K562 (cell line): Measurements from ENCODE around the gene CCDC50. TPM values are rescaled to one million over a fixed set of nuclear protein-coding genes. Genes with fewer than 3 reads are reported as not detected.

Source experiments
- ATAC-seq: fragments of 200-7000 bp; cut with Tn5 transposase; 3 replicates; pipeline ENCODE4 v1.9.1; 2020; ENCODE audit warnings: moderate library complexity
- BruUV-seq: library from RNA; stranded (reverse); fragments of 400-500 nt; replicated peaks from 2 replicates; lab custom pipeline; 2021; lab: Mats Ljungman, UMichigan
- CTCF ChIA-PET: fragments of 300-600 bp; formaldehyde crosslinking; extraction: SDS; loops from one replicate; lab custom pipeline; 2021; ENCODE audit warnings: low intra/inter-chr PET ratio; lab: Yijun Ruan, JAX
- POLR2A ChIA-PET: fragments of 300-600, 350-650 bp; sonication (Branson Sonifier 250); formaldehyde crosslinking; extraction: SDS; loops from one replicate; lab custom pipeline; 2021; ENCODE audit warnings: antibody characterized with exemption, inconsistent platforms; lab: Yijun Ruan, JAX
- DNase-seq, 4 experiments: peaks; one replicate each; pipeline versions ENCODE4 v3.0.0 to v3.0.0-alpha.2; 2011 to 2018; ENCODE audit warnings: low spot score in 3 of 4, mixed read lengths in 3 of 4; ENCODE audit errors: extremely low read depth in 1 of 4
- FAIRE-seq: peaks from 2 replicates; lab custom pipeline; 2011; peaks lifted over from hg19 to GRCh38; lab: Jason Lieb, UNC
- H2AFZ ChIP-seq: 2 replicates; pipeline ENCODE4 v1.6.0; 2011; ENCODE audit warnings: low read depth, low read length, control low read depth, inconsistent platforms
- H3K27ac ChIP-seq: fragments of 200-600 bp; 3 replicates; pipeline ENCODE4 v1.8.0; 2011; ENCODE audit warnings: low read depth, mild to moderate bottlenecking, control low read depth, inconsistent platforms, low read length, moderate library complexity, mixed read lengths; ENCODE audit errors: extremely low read depth
- H3K27me3 ChIP-seq, 2 experiments: fragments of 300-600 bp in 1 of 2; 2 replicates in 1 of 2; 3 replicates in 1 of 2; pipeline versions ENCODE4 v1.6.0 to v1.8.0; 2011; ENCODE audit warnings: inconsistent platforms in 2 of 2, low read length in 2 of 2, mild to moderate bottlenecking in 1 of 2, mixed read lengths in 1 of 2, moderate library complexity in 1 of 2; ENCODE audit not compliant: control insufficient read depth in 2 of 2, insufficient read depth in 2 of 2
- H3K36me3 ChIP-seq: fragments of 300-600 bp; 3 replicates; pipeline ENCODE4 v1.8.0; 2011; ENCODE audit warnings: mild to moderate bottlenecking, low read length, inconsistent platforms; ENCODE audit not compliant: control insufficient read depth, insufficient read depth
- H3K4me1 ChIP-seq, 2 experiments: fragments of 200-600 bp in 1 of 2; replicated peaks in 1 of 2; 2 replicates in 1 of 2; 3 replicates in 1 of 2; pipeline versions ENCODE4 v1.5.1 to v1.8.0; 2011; ENCODE audit warnings: inconsistent platforms in 2 of 2, low read length in 2 of 2, mild to moderate bottlenecking in 1 of 2, mixed read lengths in 1 of 2, moderate library complexity in 1 of 2; ENCODE audit not compliant: control insufficient read depth in 2 of 2, insufficient read depth in 2 of 2
- H3K4me2 ChIP-seq: 2 replicates; pipeline ENCODE4 v1.6.1; 2011; ENCODE audit warnings: low read length, control low read depth, inconsistent platforms, mixed read lengths; ENCODE audit not compliant: insufficient read depth
- H3K4me3 ChIP-seq: fragments of 200-600 bp; sonication (generic), shearing (Covaris generic); 2 replicates; pipeline ENCODE4 v1.5.1; 2016; ENCODE audit warnings: control low read depth, inconsistent platforms
- H3K79me2 ChIP-seq: fragments of 200-600 bp; 3 replicates; pipeline ENCODE4 v1.8.0; 2011; ENCODE audit warnings: low read length, inconsistent platforms; ENCODE audit not compliant: control insufficient read depth, insufficient read depth
- H3K9ac ChIP-seq, 2 experiments: 2 replicates each; pipeline versions ENCODE4 v1.6.0 to v1.6.1; 2011; ENCODE audit warnings: low read depth in 2 of 2, low read length in 2 of 2, control low read depth in 1 of 2, inconsistent platforms in 1 of 2, mild to moderate bottlenecking in 1 of 2, mixed read lengths in 1 of 2; ENCODE audit not compliant: insufficient read depth in 1 of 2
- H3K9me1 ChIP-seq: one replicate; pipeline ENCODE4 v1.6.0; 2011; ENCODE audit warnings: inconsistent platforms, mild to moderate bottlenecking, low read length, moderate library complexity; ENCODE audit not compliant: control insufficient read depth, insufficient read depth
- H3K9me3 ChIP-seq: replicated peaks from 2 replicates; pipeline ENCODE4 v1.5.1; 2011; ENCODE audit warnings: low read depth, low read length, inconsistent platforms; ENCODE audit not compliant: control insufficient read depth, insufficient read depth
- H4K20me1 ChIP-seq: replicated peaks from 2 replicates; pipeline ENCODE4 v1.6.1; 2011; ENCODE audit warnings: low read length, inconsistent platforms, mixed read lengths; ENCODE audit not compliant: control insufficient read depth, insufficient read depth
- C11orf30 ChIP-seq: fragments of 450-650 bp; IDR thresholded peaks from 2 replicates; pipeline ENCODE4 v1.6.1; 2016; ENCODE audit warnings: low read depth, mild to moderate bottlenecking
- EHMT2 ChIP-seq: fragments of 450-650 bp; IDR thresholded peaks from 2 replicates; pipeline ENCODE4 v1.6.1; 2018; ENCODE audit warnings: antibody characterized with exemption
- HDAC1 ChIP-seq, 2 experiments: fragments of 450-650 bp; IDR thresholded peaks; 2 replicates each; pipeline ENCODE4 v1.6.1; 2016 to 2017; ENCODE audit warnings: inconsistent platforms in 1 of 2, mild to moderate bottlenecking in 1 of 2, moderate library complexity in 1 of 2
- PRMT5 ChIP-seq: sonication (generic); formaldehyde crosslinking; IDR thresholded peaks from 2 replicates; pipeline ENCODE4 v1.5.0; 2020; ENCODE audit warnings: missing genetic modification reagents
- RBFOX2 ChIP-seq: fragments of 200-400 bp; formaldehyde crosslinking; IDR thresholded peaks from 2 replicates; pipeline ENCODE4 v1.6.1; 2017; ENCODE audit warnings: low read depth, mild to moderate bottlenecking, low read length, moderate library complexity
- ZNF197 ChIP-seq: fragments of 200-800 bp; sonication (Bioruptor generic); IDR thresholded peaks from 2 replicates; pipeline ENCODE4 v1.6.1; 2016; ENCODE audit warnings: low read depth, missing genetic modification characterization, missing compliant biosample characterization
- ZNF232 ChIP-seq: sonication (generic); formaldehyde crosslinking; IDR thresholded peaks from 2 replicates; pipeline ENCODE4 v1.8.0; 2022; ENCODE audit warnings: mild to moderate bottlenecking, missing genetic modification reagents
- ZNF644 ChIP-seq: fragments of 200-800 bp; sonication (Bioruptor generic); IDR thresholded peaks from 2 replicates; pipeline ENCODE4 v1.6.1; 2016; ENCODE audit warnings: low read depth, missing genetic modification characterization, missing compliant biosample characterization
- ZNF717 ChIP-seq: fragments of 250-450 bp; sonication (Bioruptor Pico); IDR thresholded peaks from 2 replicates; pipeline ENCODE4 v1.5.0; 2021
- ZNF79 ChIP-seq: fragments of 250-450 bp; sonication (Bioruptor Pico); IDR thresholded peaks from 2 replicates; pipeline ENCODE4 v1.4.0; 2020; ENCODE audit warnings: low read depth, mild to moderate bottlenecking, moderate library complexity
- WGBS: fragments of 100-300 bp; shearing (Covaris generic); methylation state at CpG from one replicate; pipeline ENCODE4 v1.1.6; 2016; ENCODE audit warnings: low coverage, mixed read lengths; ENCODE audit not compliant: insufficient coverage; ENCODE audit errors: missing lambda C conversion rate; 5-methylcytosine and 5-hydroxymethylcytosine counted together
- in situ Hi-C: fragments of 300-500 bp; cut with MboI; formaldehyde crosslinking; loops from 4 replicates; pipeline ENCODE4 v1.15.0; 2018; ENCODE audit warnings: inconsistent platforms, mixed read lengths
- intact Hi-C: fragments of 100-400 bp; cut with micrococcal nuclease; formaldehyde crosslinking; loops from 2 replicates; pipeline ENCODE4 v1.14.2; 2022
- polyA plus RNA-seq, 8 experiments: library from polyadenylated mRNA; depleted of rRNA in 4 of 8; stranded (reverse) in 5 of 8; unstranded in 3 of 8; fragments of >200 nt; fragmentation: Nextera tagmentation in 2 of 8; fragmentation: Illumina TruSeq in 1 of 8; extraction: Ambion mirVana in 2 of 8; extraction: Trizol in 1 of 8; gene quantifications; 2 replicates each; pipeline versions ENCODE4 v1.2.1 to v1.2.3, GENCODE V29; 2011 to 2014; ENCODE audit warnings: inconsistent platforms in 1 of 8, missing spikeins in 1 of 8
- total RNA-seq, 7 experiments: library from RNA; depleted of rRNA in 6 of 7; stranded (reverse); fragments of >200 nt in 6 of 7; fragmentation: Illumina TruSeq in 2 of 7; extraction: Trizol in 2 of 7; gene quantifications; 2 replicates each; pipeline versions ENCODE4 v1.2.1 to v1.2.3, GENCODE V29; 2011 to 2021; ENCODE audit warnings: low replicate concordance in 1 of 7

Gene CCDC50
- total and polyA plus RNA-seq, 9 of the 15 experiments (the other 6 are each of a cell fraction or from before 2014, with no cell fraction given) = 8.4 to 63.4 (median 40.4) TPM

DNA sequence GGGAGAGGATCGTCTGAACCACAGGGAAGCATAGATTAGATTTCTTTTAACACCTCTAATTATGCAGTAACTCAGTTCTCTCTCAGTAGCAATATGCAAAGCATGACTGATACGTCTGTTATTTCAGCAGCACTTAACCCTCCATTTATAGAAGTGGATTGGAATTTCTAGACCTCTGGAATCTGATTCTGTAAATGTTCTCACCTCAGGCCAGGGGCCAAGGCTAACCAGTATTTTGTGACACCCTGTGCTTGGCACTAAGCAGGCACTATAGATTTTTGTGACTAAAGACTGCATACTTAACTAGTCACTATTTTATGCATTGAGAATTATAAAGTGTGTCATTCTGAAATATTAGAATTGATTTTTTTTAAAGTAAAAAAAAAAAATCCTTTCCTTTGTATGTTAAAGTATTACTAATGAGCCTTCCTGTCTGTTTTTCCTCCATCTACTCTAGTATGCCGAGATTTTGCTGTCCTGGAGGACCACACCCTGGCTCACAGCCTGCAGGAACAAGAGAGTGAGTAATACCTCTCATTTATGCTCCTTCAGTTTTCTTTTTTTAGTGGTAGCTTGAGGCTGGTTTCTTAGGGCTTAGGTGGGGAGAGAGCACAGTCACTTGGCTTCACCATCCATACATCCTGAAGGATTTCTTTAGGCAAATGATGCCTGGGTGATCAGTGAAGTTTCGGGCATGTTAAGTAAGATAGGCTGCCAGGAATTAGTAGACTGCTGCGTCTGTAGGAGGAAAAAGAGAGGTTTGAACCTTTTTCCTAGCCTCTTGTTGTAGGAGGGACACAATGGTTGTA, 27.6 kb downstream of the CCDC50 start:
- BruUV-seq = no TSS peak
- in situ Hi-C loops = no loop called here
- no peaks in the 10 kb centered on the region for H3K9me3 ChIP-seq
- DNase-seq (no peak), ATAC-seq (no peak), FAIRE-seq (no peak)
- intact Hi-C loops = no loop called here
- H2AFZ ChIP-seq = no peak overlapping the region
- H3K27ac ChIP-seq = no peak overlapping the region
- WGBS = 70% methylated on average over 5 of the region's 5 CpGs
- H3K79me2 ChIP-seq = peaks cover 15% of the 10 kb centered on the region
- TF ChIP-seq RBFOX2 = no peak
- no peak for TF ChIP-seq PRMT5 (CRISPR knock-in tag)
- no peak for TF ChIP-seq C11orf30
- TF ChIP-seq ZNF232 (CRISPR knock-in tag) = no peak
- no peak for TF ChIP-seq EHMT2
- TF ChIP-seq ZNF644 (tag) = no peak
- no peak for TF ChIP-seq ZNF717 (CRISPR knock-in tag)
- TF ChIP-seq ZNF79 (CRISPR knock-in tag) = no peak
- TF ChIP-seq ZNF197 (CRISPR knock-in tag) = no peak
- TF ChIP-seq HDAC1 (IDR thresholded peaks at IDR 0.05) = no peak
- H3K9me1 ChIP-seq = no peaks in the 10 kb centered on the region
- no peaks in the 10 kb centered on the region for H3K4me1 ChIP-seq
- H3K36me3 ChIP-seq = peaks cover 45% of the 10 kb centered on the region
- H3K4me2 ChIP-seq = no peak overlapping the region
- POLR2A ChIA-PET = interaction anchor here (0.7 to 3.7 kb wide), 2 partner anchors 12 to 27 kb away, joined by 3 to 18 read pairs; no protein-coding TSS in a partner anchor
- CTCF ChIA-PET = no interaction called here
- no peaks in the 10 kb centered on the region for H4K20me1 ChIP-seq
- H3K4me3 ChIP-seq = no peak overlapping the region
- H3K27me3 ChIP-seq = no peaks in the 10 kb centered on the region
- no peak overlapping the region for H3K9ac ChIP-seq
